GM18951 (cell line): ENCODE measurements around the gene MCC.
"Not testable (repeated sequence)": the region's sequence is repeated elsewhere in the genome, so short reads cannot be mapped to it uniquely, and the experiment has no call there.

Experiments
- POLR2A ChIP-seq: IDR thresholded peaks from 4 replicates; pipeline ENCODE4 v1.6.1; 2011; ENCODE audit warnings: mild to moderate bottlenecking; ENCODE audit not compliant: insufficient read length, insufficient read depth; ENCODE audit errors: extremely low read depth
- in situ Hi-C: fragments of 300-500 bp; cut with MboI; formaldehyde crosslinking; loops from one replicate; pipeline ENCODE4 v1.12.0; 2022; ENCODE audit warnings: low sequenced_read_pairs, mixed read lengths, inconsistent platforms; ENCODE audit not compliant: unreplicated experiment

Gene MCC

DNA sequence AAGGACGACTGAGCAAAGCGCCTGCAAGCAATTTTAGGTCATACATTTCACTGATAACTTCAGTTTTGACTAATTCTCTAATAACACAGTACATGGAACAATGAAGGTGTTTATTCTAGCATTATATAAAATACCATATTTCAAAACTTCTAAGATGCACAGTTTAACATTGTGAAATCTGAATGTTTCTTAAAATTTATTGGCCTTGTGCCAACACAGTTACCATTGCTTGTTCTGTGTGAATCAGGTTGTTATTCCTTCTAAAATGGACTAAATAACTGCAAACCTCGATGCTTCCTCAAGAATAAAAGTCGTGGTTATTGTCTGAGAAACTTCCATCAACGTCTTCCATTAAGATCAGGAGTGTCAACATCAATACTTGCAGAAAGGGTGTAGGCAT lies 8.0 kb downstream of the MCC start:
- in situ Hi-C loops, result no loop called here
- TF ChIP-seq POLR2A, result no peak

- TF ChIP-seq POLR2A, result no peak
- in situ Hi-C loops, result no loop called here
Measured at GRCh38 chr5:113478691-113479090, 9.6 kb downstream of the MCC start.

- in situ Hi-C loops, result no loop called here
- no peak for TF ChIP-seq POLR2A
Measured at GRCh38 chr5:113474100-113474728, 14.0 kb downstream of the MCC start.

DNA sequence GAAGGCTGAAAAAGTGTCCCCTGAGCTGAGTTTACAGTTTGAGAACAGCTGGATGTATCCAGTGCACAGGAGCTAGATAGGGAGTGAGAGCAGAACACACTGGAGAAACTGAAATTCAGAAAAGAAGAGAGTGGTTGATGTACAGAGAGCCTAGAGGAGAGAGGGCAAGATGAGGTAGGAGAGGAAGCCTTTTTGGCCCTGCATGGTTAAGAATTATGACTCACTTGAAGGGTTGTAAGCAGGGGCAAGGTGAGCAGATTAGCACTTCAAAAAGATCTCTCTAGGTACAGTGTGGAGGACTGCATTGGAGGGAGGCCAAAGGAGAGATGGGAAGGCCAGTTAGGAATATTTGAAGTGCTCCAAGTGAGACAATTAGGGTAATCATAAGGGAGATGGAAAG lies 25.2 kb downstream of the MCC start:
- no peak for TF ChIP-seq POLR2A
- in situ Hi-C loops, result no loop called here

GRCh38 chr5:113457106-113457505 lies 31.1 kb downstream of the MCC start:
- in situ Hi-C loops, result not testable (repeated sequence)

DNA sequence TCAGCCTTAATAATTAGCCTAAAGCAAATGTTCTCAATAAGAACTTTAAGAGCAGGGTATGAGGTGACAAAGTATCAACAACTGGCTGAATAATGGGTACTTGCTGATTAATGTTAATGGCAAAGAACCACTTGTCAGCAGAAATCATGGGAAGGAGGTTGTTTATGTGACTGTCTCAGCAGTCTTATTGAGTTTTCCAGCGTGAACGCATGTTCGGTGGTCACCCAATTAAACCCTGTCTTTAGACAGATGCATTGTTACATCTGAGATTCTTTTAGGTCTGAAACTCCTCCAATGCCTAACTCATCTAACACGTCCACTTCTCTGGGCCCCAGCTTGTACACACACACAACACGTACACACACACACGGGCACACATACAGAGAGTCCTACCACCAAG lies 35.3 kb downstream of the MCC start:
- in situ Hi-C loops, result no loop called here
- TF ChIP-seq POLR2A, result no peak

DNA sequence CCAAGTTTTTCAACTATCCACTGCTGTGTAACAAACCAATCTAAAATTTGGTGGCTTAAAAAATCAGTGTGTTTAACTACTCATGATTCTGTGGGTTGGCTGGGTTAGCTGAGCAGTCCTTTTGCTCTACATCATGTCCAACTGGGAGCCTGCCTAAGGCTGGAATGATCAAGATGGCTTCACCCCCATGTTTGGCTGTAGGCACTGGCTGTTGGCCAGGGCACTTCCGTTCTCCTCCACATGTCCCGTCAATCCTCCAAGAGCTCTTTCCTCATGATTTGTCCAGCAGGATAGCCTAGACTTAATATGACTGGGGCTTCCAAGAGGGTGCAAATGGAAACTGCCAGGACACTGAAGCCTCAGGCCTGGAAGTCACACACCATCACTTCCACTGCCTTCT lies 36.5 kb downstream of the MCC start:
- TF ChIP-seq POLR2A, result no peak

GRCh38 chr5:113450929-113451328 lies 37.3 kb downstream of the MCC start:
- no peak for TF ChIP-seq POLR2A

More for the DNA sequence above, 36.5 kb downstream of the MCC start:
- in situ Hi-C loops, result no loop called here

GRCh38 chr5:113450462-113450861 lies 37.8 kb downstream of the MCC start:
- no peak for TF ChIP-seq POLR2A
- in situ Hi-C loops, result no loop called here

More at GRCh38 chr5:113450929-113451328, 37.3 kb downstream of the MCC start:
- in situ Hi-C loops, result no loop called here

DNA sequence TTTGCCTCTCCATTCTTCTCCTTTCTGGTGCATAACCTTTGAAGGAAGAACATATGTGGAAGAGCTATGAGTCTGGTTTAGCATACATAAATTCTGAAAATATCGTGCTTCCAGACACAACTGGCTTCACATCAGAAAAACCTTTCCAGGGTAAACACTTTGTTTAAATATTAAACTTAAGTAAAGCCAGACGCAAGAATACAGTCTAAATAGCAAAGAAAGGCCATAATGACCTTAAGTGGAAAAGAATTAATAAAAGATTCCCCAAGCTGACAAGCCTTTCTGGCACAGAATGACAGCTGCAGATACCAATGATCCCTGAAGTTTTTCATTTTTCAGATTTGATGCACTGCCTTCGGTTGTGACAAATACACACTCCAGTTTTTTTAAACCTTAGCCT lies 40.0 kb downstream of the MCC start:
- in situ Hi-C loops, result no loop called here
- no peak for TF ChIP-seq POLR2A

- in situ Hi-C loops, result no loop called here
- TF ChIP-seq POLR2A, result no peak
Measured at GRCh38 chr5:113447498-113448050, 40.7 kb downstream of the MCC start.

DNA sequence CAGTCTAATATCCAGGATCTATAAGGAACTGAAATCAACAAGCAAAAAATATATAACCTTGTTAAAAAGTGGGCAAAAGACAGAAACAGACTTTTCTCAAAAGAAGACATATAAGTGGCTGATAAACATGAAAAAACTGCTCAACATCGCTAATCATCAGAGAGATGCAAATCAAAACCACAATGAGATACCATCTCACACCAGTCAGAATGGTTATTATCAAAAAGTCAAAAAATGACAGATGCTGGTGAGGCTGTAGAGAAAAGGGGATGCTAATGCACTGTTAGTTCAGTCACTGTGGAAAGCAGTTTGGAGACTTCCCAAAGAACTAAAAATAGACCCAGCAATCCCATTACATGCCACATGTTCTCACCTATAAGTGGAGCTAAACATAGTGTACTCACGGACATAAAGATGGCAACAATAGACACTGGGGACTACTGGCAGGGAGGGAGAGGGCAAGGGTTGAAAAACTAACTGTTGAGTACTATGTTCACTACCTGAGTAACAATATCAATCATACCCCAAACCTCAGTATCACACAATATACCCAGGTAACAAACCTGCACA lies 41.8 kb downstream of the MCC start:
- in situ Hi-C loops, result no loop called here

DNA sequence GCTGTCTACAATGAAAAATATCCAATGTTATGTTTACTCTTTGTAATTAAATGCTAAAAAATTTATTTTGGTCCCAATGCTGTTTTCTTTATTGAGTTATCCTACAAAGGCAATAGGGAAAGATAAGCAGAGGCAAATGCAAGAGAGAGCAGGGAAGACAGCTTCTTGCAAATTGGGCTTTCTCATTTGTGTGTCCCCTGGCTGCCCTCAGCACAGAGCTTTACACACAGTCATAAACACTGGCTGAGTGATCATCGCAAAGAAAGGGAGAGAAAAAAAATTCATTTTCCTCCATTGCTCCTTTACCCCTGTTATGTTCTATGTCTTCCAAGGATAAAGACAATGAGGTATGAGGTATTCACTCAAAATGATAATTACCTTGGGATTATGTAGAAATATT lies 51.1 kb downstream of the MCC start:
- no peak for TF ChIP-seq POLR2A
- in situ Hi-C loops, result no loop called here

More for the DNA sequence above, 41.8 kb downstream of the MCC start:
- no peak for TF ChIP-seq POLR2A

GRCh38 chr5:113435575-113435974 lies 52.7 kb downstream of the MCC start:
- in situ Hi-C loops, result no loop called here

More at GRCh38 chr5:113435575-113435974, 52.7 kb downstream of the MCC start:
- TF ChIP-seq POLR2A, result no peak
